Spleen (tissue), 7 donors: ENCODE data around the gene KANSL1.

Experiments used
- POLR2A ChIP-seq, 3 donors: fragments of 450-650 bp; IDR thresholded peaks; one replicate each; pipeline ENCODE4 v1.5.1; 2017; ENCODE audit warnings: antibody characterized with exemption in 3 of 3, mild to moderate bottlenecking in 1 of 3
- POLR2AphosphoS5 ChIP-seq, 3 donors: sonication (generic); formaldehyde crosslinking; IDR thresholded peaks; one replicate each; pipeline ENCODE4 v1.5.1; 2017; ENCODE audit warnings: antibody characterized with exemption in 3 of 3
- TF ChIP-seq, protein P1 (sequence below), 11 experiments: fragments of 200-600 bp in 7 of 11; fragments of 450-650 bp in 4 of 11; sonication (generic) in 4 of 11; IDR thresholded peaks in 8 of 11; conservative IDR thresholded peaks in 3 of 11; 1 replicate in 7 of 11; 2 replicates in 4 of 11; pipeline versions ENCODE4 v1.4.0 to v1.8.0; 2016 to 2021; ENCODE audit warnings: antibody characterized with exemption in 11 of 11, inconsistent platforms in 4 of 11, mild to moderate bottlenecking in 1 of 11
- donor health status: DM: no; HTN: no; CAD: no; lungs with moderate emphysema.
- donor health status: DM: no; HTN: no; CAD: no.
- donor health status: DM: no; HTN: no; CAD: no.

DNA sequence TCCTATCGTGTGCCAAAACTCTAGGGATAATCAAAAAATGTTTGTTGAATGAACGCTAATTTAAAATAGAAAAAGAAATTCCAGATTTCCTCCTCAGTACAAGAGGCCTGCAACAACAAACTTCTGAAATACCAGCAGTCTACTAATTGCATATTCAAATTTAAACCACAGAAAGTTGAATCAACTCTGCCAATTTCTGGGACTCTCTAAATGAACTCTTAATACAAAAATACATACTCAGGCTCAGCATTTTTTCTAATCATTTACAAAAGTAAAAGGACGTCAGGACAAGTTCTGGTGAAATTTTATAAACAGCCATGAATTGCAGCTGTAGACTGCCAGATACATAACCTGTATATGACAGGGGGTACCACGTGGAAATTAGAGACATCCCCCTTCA is 49.0 kb downstream of the KANSL1 start:
- TF ChIP-seq, protein P1, sequence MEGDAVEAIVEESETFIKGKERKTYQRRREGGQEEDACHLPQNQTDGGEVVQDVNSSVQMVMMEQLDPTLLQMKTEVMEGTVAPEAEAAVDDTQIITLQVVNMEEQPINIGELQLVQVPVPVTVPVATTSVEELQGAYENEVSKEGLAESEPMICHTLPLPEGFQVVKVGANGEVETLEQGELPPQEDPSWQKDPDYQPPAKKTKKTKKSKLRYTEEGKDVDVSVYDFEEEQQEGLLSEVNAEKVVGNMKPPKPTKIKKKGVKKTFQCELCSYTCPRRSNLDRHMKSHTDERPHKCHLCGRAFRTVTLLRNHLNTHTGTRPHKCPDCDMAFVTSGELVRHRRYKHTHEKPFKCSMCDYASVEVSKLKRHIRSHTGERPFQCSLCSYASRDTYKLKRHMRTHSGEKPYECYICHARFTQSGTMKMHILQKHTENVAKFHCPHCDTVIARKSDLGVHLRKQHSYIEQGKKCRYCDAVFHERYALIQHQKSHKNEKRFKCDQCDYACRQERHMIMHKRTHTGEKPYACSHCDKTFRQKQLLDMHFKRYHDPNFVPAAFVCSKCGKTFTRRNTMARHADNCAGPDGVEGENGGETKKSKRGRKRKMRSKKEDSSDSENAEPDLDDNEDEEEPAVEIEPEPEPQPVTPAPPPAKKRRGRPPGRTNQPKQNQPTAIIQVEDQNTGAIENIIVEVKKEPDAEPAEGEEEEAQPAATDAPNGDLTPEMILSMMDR (IDR thresholded peaks at IDR 0.05 in 8 of 11, conservative IDR thresholded peaks at IDR 0.05 in 3 of 11): no peak
- TF ChIP-seq POLR2A (IDR thresholded peaks at IDR 0.05): no peak
- TF ChIP-seq POLR2AphosphoS5 (IDR thresholded peaks at IDR 0.05): no peak
